Fibroblast of skin of left quadriceps (primary cell): ENCODE results near the gene CSMD2.

ENCODE experiments used
- DNase-seq, 2 experiments: peaks; one replicate each; pipeline ENCODE4 v3.0.0-alpha.2; 2013; ENCODE audit warnings: low read depth in 2 of 2

CSMD2 gene

GRCh38 chr1:33716976-33717688 lies 447.9 kb downstream of the CSMD2 start:
- no peak for DNase-seq

GRCh38 chr1:33715195-33715811 lies 449.7 kb downstream of the CSMD2 start:
- DNase-seq: no peak

DNA sequence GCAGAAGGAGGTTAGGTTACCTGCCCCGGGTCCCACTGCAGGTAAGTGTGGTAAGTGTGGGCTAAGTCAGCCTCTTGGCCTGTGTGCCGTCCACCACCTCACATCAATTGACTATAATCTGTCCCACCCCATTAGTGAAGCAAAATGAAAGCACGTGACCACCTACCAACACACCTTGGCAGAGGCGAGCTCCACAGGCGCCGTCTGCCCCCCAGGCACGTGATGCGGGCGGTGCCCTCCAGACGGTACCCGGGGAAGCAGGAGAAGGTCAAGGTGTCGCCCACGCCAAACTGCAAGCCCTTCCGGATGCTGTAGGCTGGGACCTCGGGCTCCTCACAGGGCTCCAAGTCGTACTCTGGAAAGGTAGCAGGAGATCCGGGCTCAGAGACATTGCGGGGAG lies 450.6 kb downstream of the CSMD2 start:
- DNase-seq: no peak

- no peak for DNase-seq
Observed at GRCh38 chr1:33713058-33713877, 451.8 kb downstream of the CSMD2 start.

DNA sequence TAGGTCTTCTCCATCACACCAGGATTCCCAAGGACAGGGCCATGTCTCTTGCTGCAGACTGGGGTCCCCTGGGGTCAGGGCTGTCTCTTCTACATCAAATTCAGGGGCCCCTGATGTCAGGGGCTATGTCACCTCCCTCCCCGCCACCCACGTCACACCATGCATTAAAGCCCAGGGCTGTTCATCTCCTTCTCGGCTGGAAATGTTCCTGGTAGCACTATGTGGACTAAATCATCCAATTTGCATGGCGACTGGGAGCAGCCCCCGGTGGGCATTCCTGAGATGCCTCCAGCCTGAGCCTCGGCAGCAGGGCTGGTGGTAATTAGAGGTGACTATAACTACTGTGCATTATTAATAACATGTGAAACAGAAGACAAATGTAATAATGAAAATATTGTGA lies 452.8 kb downstream of the CSMD2 start:
- peak; percentile 54 for DNase-seq

- no peak for DNase-seq
Observed at GRCh38 chr1:33711511-33711910, 453.5 kb downstream of the CSMD2 start.

DNA sequence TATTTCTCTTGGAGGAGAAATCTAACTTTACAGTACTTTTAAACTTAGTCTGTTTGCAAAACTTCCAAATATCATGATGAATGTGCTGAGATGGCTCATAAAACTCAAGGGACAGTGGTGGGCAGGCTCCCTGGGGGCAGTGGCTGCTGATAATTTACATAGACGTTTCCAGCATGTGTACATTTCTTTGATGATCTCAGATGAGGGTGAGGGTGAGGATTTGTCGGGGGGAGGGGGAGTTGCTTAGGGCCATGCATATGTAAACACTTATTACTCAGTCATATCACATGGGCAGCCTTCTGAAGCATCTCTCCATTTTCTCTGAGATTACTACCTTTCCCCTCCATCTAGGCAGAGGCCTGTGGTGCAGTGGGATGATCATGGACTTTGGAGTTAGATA lies 454.1 kb downstream of the CSMD2 start:
- peak in 1 of 2 experiments; percentile 44 for DNase-seq

GRCh38 chr1:33709783-33710718 lies 455.0 kb downstream of the CSMD2 start:
- DNase-seq: peak in 1 of 2 experiments; percentile 18

DNA sequence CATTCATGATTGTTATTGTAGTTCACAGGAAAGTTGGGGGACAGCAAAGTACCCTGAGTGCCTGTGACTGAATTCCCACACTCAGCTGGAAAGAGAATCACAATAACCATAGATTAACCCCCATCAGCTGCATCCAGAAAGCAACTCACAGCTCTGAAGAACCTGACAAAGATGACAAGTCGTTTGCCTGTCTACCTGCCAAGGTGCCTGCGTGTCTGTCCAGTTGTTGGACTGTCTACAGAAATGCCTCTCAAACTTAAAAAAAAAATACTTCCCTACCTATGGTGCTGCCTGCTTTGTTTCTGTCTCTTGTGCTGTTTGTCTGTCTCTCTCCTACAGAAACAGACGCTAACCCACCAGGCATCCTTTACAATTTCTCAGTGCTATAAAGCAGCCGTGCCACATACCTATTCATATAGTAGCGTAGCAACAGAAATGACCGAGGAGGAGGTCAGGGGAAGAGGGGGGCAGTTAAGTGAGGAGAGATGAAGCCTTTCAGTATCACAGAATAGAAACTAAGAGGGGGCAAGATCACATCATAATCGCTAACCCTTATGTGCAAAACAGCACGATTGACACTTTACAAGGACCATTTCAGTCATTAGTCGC lies 455.8 kb downstream of the CSMD2 start:
- DNase-seq: no peak

- no peak for DNase-seq
Observed at GRCh38 chr1:33706634-33707255, 458.3 kb downstream of the CSMD2 start.

DNA sequence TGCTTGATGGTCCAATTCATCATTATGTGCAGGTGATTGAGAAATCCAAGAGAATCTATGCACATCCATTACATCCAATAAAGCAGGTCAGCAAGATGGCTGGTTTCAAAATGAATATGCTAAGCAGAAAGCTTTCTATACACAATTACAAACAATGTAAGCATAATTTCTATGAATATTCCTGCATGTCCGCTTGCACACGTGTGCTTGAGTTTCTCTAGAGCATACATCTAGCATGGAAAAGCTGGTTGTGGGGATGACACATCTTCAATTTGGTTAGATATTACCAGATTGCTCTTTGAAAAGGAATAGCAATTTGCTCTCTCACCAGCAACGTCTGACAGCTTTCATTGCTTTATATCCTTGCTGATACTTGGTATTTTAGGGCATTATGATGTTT lies 461.6 kb downstream of the CSMD2 start:
- no peak for DNase-seq

DNA sequence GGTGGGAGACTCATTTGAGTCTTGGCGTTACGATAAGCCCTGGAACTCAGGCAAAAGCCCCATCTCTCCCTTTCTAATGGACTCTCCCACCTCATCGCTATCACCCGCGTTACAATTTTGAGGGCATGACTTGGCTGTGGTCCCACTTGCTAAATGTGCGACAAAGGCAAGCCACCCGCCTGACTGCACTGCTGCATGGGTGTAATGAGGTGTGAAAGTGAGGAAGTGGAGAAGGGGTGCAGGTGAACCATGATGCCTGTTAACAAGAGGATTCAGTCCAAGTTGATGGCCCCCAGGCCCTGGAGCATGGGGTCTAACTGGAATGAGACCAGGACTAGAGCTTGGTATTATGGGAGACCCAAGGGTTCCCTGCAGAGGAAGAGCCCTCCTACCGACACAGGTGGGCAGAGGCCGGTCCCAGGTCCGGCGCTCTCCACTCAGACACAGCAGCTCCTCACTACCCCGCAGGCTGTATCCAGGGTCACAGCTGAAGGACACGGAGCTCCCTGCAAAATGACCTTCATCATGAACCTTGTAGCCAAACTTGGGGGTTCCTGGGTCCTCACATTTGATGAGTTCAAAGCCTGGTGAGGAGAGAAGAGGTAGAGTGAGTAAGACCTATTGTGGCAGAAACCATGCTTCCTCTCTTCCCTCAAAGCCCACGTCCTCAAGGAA lies 466.5 kb downstream of the CSMD2 start:
- no peak for DNase-seq

DNA sequence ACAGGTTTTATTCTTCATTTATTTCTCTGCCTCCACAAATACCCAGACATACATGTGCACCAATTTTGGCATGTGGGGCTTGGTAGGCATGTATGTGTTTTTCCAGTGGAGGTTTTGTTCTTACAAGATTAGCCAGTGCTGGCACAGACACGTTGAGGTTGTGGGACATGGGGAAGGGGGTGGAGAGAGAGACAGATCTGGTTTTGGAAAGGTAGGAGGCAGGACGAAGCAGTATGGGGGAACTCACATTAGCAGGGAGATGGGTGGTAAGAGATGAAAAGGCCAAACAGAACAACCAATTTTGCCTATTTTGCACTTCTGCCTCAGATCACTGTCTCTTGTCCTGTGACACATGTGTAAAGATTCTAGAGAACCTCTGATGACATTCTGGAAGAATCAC lies 467.2 kb downstream of the CSMD2 start:
- DNase-seq: no peak

GRCh38 chr1:33696962-33697361 lies 468.1 kb downstream of the CSMD2 start:
- no peak for DNase-seq

DNA sequence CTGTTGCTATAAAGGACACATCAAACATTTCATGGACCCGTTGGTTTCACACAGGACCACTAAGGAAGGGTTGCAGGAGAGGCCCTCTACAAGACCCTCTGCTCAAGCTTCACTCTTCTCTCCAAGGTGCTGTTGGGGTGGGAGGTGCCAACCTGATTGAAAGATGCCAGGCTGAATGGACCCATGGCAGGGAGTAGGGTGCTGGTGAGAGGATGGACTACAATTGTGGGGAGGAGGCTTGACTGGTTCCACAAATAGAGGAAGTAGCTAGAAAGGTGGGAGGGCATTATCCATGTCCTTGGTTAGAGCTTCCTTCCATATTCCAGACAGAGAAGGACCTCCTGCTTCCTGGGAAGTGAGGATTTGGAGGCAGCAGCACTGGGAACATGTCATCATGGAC lies 468.7 kb downstream of the CSMD2 start:
- DNase-seq: no peak

- no peak for DNase-seq
Observed at GRCh38 chr1:33692206-33693188, 472.5 kb downstream of the CSMD2 start.

DNA sequence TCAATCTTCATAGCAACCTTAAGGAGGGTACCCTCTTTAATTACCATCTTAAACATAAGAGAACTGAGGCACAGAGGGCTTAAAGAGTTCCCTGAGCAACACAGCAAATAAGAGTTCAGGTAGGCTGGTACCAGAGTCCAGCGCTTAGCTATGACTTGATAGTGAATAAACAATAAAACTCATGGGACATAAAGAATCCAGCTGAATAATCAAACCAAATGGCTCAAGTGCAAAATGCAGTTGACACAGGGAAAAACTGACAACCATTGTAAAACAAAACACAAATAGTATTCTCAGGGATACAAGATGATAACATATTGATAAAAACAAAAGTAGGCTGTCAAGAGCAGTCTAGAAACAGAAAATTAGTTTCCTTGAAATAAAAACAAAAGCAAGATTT lies 478.0 kb downstream of the CSMD2 start:
- DNase-seq: no peak

DNA sequence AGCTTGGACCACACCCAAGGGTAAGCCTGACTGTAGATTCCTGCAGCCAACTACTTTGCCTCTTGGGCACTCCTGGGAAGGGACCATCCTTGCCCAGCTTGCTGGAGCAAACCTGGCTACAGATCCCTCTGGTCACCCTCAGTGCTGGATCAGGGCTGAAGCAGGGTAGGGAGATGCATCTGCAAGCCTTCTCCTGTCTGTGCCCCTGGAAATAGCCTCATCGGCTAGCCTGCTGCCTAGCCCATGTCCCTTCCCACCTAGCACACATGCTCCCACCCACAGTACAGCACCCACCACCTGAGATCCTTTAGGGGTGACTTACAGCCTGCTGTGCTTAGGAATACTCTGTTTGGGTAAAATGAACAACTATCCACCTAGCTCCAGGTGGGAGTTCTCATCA lies 478.5 kb downstream of the CSMD2 start:
- DNase-seq: no peak

DNA sequence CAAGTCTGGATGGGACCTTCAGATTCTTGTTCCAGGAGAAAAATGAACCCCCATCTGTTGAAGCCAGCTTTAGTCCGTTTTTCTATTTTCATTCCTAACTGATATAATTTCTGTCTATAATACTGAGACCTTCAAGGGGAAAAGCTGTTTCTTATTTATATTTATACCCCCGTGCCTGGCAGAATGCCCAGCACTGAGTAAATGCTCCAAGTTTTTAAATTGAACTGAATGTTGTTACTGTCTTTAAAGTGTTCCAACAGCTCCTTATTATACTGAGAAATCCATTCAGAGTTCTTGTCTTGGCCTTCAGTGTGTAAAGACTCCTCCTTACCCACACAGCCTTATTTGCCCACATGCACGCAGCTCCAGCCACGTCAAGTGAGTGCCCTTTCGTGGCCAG lies 479.8 kb downstream of the CSMD2 start:
- DNase-seq: peak in 1 of 2 experiments; percentile 40
